Effector memory CD8-positive, alpha-beta T cell (primary cell): ENCODE data around the gene DNAJC4.

ENCODE experiments used
- ATAC-seq: fragments of 150-1000 bp; cut with Tn5 transposase; replicated peaks from 2 replicates; pipeline ENCODE4 v1.10.0; 2021; ENCODE audit warnings: mild to moderate bottlenecking, moderate library complexity
- DNase-seq, 3 experiments: peaks; one replicate each; pipeline ENCODE4 v3.0.0; 2021
- H3K27ac Mint-ChIP-seq, 2 donors: one replicate each; pipeline ENCODE4 v1.8.0; 2022; ENCODE audit warnings: mild to moderate bottlenecking in 2 of 2, mixed read lengths in 2 of 2, moderate library complexity in 2 of 2
- H3K27me3 Mint-ChIP-seq, 2 donors: one replicate each; pipeline ENCODE4 v1.8.0; 2022; ENCODE audit warnings: mixed read lengths in 2 of 2
- H3K36me3 Mint-ChIP-seq: one replicate; pipeline ENCODE4 v1.8.0; 2022; ENCODE audit warnings: mild to moderate bottlenecking, moderate library complexity, mixed read lengths; ENCODE audit not compliant: insufficient read depth
- H3K4me1 Mint-ChIP-seq, 2 donors: one replicate each; pipeline ENCODE4 v1.8.0; 2022; ENCODE audit warnings: low read depth in 2 of 2, mixed read lengths in 2 of 2
- H3K4me3 Mint-ChIP-seq, 2 donors: one replicate each; pipeline ENCODE4 v1.8.0; 2022; ENCODE audit warnings: mild to moderate bottlenecking in 2 of 2, mixed read lengths in 2 of 2, moderate library complexity in 2 of 2
- H3K9me3 Mint-ChIP-seq, 2 donors: one replicate each; pipeline ENCODE4 v1.8.0; 2022; ENCODE audit warnings: mixed read lengths in 2 of 2

DNAJC4 gene

GRCh38 chr11:64203421-64204079, 26.8 kb upstream of the DNAJC4 start:
- H3K4me1 Mint-ChIP-seq: peaks cover 24 to 28% of the 10 kb centered on the region in 2 donors
- ATAC-seq: no peak
- H3K27me3 Mint-ChIP-seq: no peaks in the 10 kb centered on the region
- H3K36me3 Mint-ChIP-seq: peaks cover 86% of the 10 kb centered on the region
- H3K27ac Mint-ChIP-seq: peak overlapping the region; percentile 67 to 77
- H3K4me3 Mint-ChIP-seq: no peak overlapping the region
- no peak for DNase-seq
- no peaks in the 10 kb centered on the region for H3K9me3 Mint-ChIP-seq

DNA sequence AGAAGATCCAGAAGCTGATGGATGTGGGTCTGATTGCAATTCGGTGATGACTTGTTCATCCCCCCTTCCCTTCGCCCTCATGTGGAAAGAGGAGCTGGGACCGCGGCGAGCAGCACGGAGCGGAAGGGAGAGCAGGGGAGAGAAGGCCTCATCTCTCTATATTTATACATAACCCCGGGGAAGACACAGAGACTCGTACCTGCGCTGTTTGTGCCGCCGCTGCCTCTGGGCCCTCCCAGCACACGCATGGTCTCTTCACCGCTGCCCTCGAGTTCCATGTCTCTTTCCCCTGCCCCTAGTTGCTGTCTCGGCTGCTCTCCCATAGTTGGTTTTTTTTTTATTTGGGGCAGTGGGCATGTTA, 26.3 kb upstream of the DNAJC4 start:
- peak overlapping the region; percentile 52 to 77 for H3K27ac Mint-ChIP-seq
- ATAC-seq (no peak), DNase-seq (no peak)
- H3K36me3 Mint-ChIP-seq: peaks cover 83% of the 10 kb centered on the region
- no peaks in the 10 kb centered on the region for H3K27me3 Mint-ChIP-seq
- no peak overlapping the region for H3K4me3 Mint-ChIP-seq
- H3K4me1 Mint-ChIP-seq: peaks cover 29 to 33% of the 10 kb centered on the region in 2 donors
- no peaks in the 10 kb centered on the region for H3K9me3 Mint-ChIP-seq

GRCh38 chr11:64204464-64204989, 25.8 kb upstream of the DNAJC4 start:
- Mint-ChIP-seq H3K27me3 (no peaks in the 10 kb centered on the region), H3K36me3 (peaks cover 82% of the 10 kb centered on the region), H3K4me3 (peak overlapping the region; percentile 40 to 57), H3K27ac (peak overlapping the region; percentile 52 to 77), H3K4me1 (peaks cover 32 to 36% of the 10 kb centered on the region in 2 donors), H3K9me3 (no peaks in the 10 kb centered on the region)
- DNase-seq (peak; percentile 83 to 85 (median 84)), ATAC-seq (peak; percentile 60)

DNA sequence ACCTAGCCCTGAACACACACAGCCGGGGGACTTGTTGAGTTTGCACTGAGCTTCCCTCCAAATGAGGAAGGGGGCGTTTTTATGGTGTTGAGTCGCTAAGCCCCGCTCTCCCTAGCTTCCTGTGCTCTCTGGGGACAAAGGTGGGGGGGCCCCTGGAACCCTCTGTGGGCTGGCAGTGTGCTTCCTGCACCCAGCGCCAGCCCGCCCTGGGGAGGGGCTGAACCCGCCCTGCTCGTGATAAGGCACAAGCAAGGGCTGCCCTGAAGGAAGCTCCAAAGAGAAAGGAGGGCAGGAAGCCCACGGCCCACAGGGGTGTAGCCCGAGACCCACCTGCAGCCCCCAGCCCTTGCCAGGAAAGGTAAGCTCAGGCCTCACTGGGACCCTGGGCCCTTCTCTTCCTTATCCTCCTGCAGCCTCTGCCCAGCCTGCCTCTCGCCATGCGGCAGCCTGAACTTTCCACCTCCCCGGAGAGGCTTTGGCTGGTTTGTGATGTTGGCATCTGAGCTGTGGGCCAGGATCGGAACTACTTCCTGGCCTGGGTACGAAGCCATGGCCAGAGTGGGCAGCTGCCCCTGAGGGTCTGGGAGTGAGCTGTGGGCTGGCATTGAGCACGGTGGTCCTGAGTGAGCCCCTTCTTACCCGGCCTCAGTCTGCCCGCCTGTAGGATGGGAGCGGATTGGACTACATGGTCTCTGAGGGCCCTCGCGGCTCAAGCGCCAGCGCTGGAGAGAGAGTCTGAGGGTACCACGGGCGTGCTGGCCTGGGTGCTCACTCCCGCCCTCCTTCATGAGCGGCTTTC, 23.7 kb upstream of the DNAJC4 start, which contains the start of gene FERMT3:
FERMT3 (plus strand) TSS at position 265 of the 799 bp plus-strand sequence. CDS start 644 bp downstream, outside the sequence.
- peak; percentile 62 for ATAC-seq
- Mint-ChIP-seq H3K9me3 (no peaks in the 10 kb centered on the region), H3K27ac (peak within 1 kb of the TSS; percentile 93 to 95), H3K36me3 (peaks cover 73% of the 10 kb centered on the region), H3K4me1 (peaks cover 39 to 41% of the 10 kb centered on the region in 2 donors), H3K27me3 (no peaks in the 10 kb centered on the region), H3K4me3 (peak within 1 kb of the TSS; percentile 90 to 96)
- DNase-seq: peak; percentile 49 to 57 (median 54)

DNA sequence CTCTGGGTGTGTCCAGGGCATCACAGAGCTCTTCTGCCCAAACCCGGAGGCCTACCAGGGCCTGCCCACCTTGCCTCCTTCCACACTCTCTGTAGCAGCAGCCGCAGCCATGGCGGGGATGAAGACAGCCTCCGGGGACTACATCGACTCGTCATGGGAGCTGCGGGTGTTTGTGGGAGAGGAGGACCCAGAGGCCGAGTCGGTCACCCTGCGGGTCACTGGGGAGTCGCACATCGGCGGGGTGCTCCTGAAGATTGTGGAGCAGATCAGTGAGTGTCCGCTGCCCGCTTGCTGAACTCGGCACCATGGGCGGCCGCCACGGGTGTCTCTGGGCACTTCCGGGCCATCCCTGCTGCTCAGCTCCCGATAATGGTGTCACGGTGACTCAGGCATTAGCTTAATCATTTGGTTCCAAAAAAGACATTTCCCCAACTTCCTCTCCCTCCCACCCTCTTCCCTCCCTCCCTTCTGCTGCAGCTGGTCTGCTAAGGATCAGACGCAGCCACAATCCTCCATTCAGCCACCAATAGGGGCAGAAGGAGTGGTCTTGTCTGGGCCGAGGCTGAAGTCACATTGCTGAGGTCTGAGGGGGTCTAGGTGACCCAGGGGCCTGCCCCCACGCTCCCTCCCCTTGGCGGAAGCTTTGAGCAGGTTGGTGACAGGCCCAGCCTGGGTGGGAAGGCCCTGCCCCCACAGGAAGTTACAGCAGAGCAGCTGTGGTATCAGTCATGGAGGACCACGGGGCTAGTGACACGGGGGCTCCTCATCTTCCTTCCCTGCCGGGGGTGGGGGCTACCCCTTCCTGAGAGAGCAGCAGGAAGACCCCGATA, 22.9 kb upstream of the DNAJC4 start:
- peaks cover 43 to 45% of the 10 kb centered on the region in 2 donors for H3K4me1 Mint-ChIP-seq
- no peaks in the 10 kb centered on the region for H3K27me3 Mint-ChIP-seq
- H3K36me3 Mint-ChIP-seq: peaks cover 72% of the 10 kb centered on the region
- H3K27ac Mint-ChIP-seq: peak overlapping the region; percentile 93 to 95
- peak overlapping the region; percentile 90 to 96 for H3K4me3 Mint-ChIP-seq
- no peaks in the 10 kb centered on the region for H3K9me3 Mint-ChIP-seq
- DNase-seq: peak; percentile 57 to 69 (median 57)
- peak; percentile 76 for ATAC-seq

DNA sequence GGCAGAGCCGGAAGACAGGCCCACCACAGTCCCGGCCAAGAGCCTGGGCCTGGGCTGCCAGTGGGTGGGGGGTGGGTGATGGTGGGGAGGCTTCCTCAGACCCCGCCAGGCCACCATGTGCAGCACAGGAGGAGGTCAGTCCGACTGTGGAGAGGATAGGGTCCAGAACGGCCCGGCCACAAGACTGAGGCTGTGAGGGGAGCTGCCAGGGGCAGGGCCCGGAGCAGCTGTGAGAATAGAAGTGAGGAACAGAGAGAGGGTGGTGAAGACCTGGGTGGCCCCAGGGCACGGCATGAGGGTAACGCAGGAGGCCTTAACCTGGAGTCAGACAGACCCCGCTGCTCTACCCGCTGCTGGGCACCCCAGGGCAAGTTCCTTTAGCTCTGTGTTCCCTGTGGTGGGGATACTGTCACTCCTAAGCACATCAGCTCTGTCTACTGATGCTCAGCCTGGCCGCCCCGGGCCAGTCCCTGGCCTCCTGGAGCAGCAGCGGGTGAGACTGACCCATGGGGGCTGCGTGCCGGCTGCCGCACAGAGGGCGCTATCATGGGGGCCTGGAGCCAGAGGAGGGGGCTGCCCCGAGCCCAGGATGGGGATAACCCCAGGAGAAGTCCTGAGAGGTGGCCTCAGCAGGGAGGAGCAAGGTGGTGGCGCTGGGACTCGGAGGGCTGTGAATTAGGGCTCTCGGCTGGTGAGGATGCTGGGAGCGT, 22.1 kb upstream of the DNAJC4 start:
- peak overlapping the region; percentile 93 to 95 for H3K27ac Mint-ChIP-seq
- no peaks in the 10 kb centered on the region for H3K27me3 Mint-ChIP-seq
- peaks cover 64% of the 10 kb centered on the region for H3K36me3 Mint-ChIP-seq
- peak overlapping the region; percentile 90 to 96 for H3K4me3 Mint-ChIP-seq
- no peaks in the 10 kb centered on the region for H3K9me3 Mint-ChIP-seq
- no peak for DNase-seq
- ATAC-seq: no peak
- peaks cover 47 to 48% of the 10 kb centered on the region in 2 donors for H3K4me1 Mint-ChIP-seq

- Mint-ChIP-seq H3K27me3 (no peaks in the 10 kb centered on the region), H3K4me1 (peaks cover 43 to 49% of the 10 kb centered on the region in 2 donors), H3K36me3 (peaks cover 64% of the 10 kb centered on the region), H3K9me3 (no peaks in the 10 kb centered on the region), H3K4me3 (peak overlapping the region; percentile 90 to 96), H3K27ac (peak overlapping the region; percentile 93 to 95)
- no peak for ATAC-seq
- DNase-seq: no peak
Measured at GRCh38 chr11:64208796-64209562, 21.4 kb upstream of the DNAJC4 start.

DNA sequence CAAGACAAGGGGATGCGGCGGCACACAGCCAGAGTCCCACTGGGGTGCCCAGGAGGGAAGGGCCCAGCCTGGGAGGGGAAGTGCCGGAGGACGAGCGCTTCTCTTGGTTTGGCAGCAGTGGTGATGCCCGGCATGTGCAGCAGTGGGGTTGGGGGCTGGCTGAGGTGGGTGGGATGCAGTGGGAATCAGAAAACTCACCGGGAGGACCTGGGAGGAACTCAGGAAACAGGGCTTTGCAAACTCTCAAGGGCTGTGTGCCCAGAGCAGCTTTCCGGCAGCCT, 20.8 kb upstream of the DNAJC4 start:
- H3K4me3 Mint-ChIP-seq: no peak overlapping the region
- no peak for ATAC-seq
- H3K27ac Mint-ChIP-seq: peak overlapping the region; percentile 93 to 95

GRCh38 chr11:64210301-64211020, 19.9 kb upstream of the DNAJC4 start:
- no peak overlapping the region for H3K4me3 Mint-ChIP-seq
- no peak overlapping the region for H3K27ac Mint-ChIP-seq
- no peak for ATAC-seq
- no peak for DNase-seq
- H3K27me3 Mint-ChIP-seq: no peaks in the 10 kb centered on the region
- peaks cover 67% of the 10 kb centered on the region for H3K36me3 Mint-ChIP-seq
- H3K4me1 Mint-ChIP-seq: peaks cover 35 to 42% of the 10 kb centered on the region in 2 donors
- no peaks in the 10 kb centered on the region for H3K9me3 Mint-ChIP-seq

More for the DNA sequence above, 20.8 kb upstream of the DNAJC4 start:
- Mint-ChIP-seq H3K36me3 (peaks cover 64% of the 10 kb centered on the region), H3K27me3 (no peaks in the 10 kb centered on the region), H3K9me3 (no peaks in the 10 kb centered on the region), H3K4me1 (peaks cover 38 to 45% of the 10 kb centered on the region in 2 donors)
- no peak for DNase-seq

GRCh38 chr11:64211181-64211872, 19.0 kb upstream of the DNAJC4 start:
- Mint-ChIP-seq H3K4me3 (no peak overlapping the region), H3K9me3 (no peaks in the 10 kb centered on the region), H3K27me3 (no peaks in the 10 kb centered on the region), H3K27ac (no peak overlapping the region), H3K4me1 (peaks cover 35 to 36% of the 10 kb centered on the region in 2 donors), H3K36me3 (peaks cover 74% of the 10 kb centered on the region)
- DNase-seq: no peak
- ATAC-seq: no peak

DNA sequence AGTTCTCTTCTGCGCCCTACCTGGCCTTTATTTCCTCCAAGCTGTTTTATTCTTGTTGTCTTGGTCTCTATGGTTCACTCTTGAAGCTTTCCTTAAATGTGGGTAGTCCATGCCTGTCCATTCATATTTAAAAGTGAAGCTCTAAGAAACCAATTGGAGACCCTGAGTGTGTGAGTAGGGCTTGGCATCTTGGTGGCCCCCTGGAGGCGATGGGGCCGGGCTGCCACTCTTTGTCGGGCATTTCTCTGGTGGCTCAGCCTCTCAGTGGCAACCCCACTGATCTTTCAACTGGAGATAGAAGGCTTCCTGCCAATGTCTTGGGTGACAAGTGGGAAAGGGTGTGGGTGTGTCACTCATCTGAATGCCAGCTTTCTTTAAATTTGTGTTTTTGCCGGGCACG, 13.5 kb upstream of the DNAJC4 start:
- no peak for ATAC-seq
- no peaks in the 10 kb centered on the region for H3K27me3 Mint-ChIP-seq
- H3K9me3 Mint-ChIP-seq: no peaks in the 10 kb centered on the region
- DNase-seq: no peak
- H3K27ac Mint-ChIP-seq: peak overlapping the region in 1 of 2 donors; percentile 59
- H3K4me3 Mint-ChIP-seq: no peak overlapping the region
- peaks cover 85% of the 10 kb centered on the region for H3K36me3 Mint-ChIP-seq
- peaks cover 11 to 17% of the 10 kb centered on the region in 2 donors for H3K4me1 Mint-ChIP-seq
